ENCODE data around the gene MPRIP.

GRCh38 chr17:17066021-17066420, 23.8 kb downstream of the MPRIP start:
- TF ChIP-seq CTCF (IDR thresholded peaks at IDR 0.05; ENCODE audit: extremely low read depth in 1 of 2, insufficient read depth in 1 of 2, low read depth in 1 of 2, low read length in 2 of 2) (no peak), GATA2 (IDR thresholded peaks at IDR 0.05; ENCODE audit: insufficient read depth, insufficient read length, low read depth, low read length) (no peak), POLR2A (IDR thresholded peaks at IDR 0.05; ENCODE audit: low read depth, low read length) (no peak)

Measured in endothelial cell of umbilical vein (primary cell).